Trophoblast cell (in vitro differentiated cells and primary cell): ENCODE measurements around the gene PALLD.

ENCODE experiments used
- DNase-seq, 2 donors: peaks; one replicate each; pipeline ENCODE4 v3.0.0-alpha.2; 2016
- H2AFZ ChIP-seq: 2 replicates; pipeline ENCODE4 v1.6.1; 2013; ENCODE audit warnings: low read length, moderate library complexity, mild to moderate bottlenecking; ENCODE audit not compliant: insufficient read depth, poor library complexity
- H2AK5ac ChIP-seq: 2 replicates; pipeline ENCODE4 v1.6.1; 2013; ENCODE audit warnings: mild to moderate bottlenecking, low read length
- H2BK120ac ChIP-seq: 2 replicates; pipeline ENCODE4 v1.6.1; 2013; ENCODE audit warnings: low read length, mild to moderate bottlenecking, moderate library complexity; ENCODE audit not compliant: insufficient read depth, poor library complexity
- H2BK12ac ChIP-seq: 2 replicates; pipeline ENCODE4 v1.6.1; 2013; ENCODE audit warnings: mild to moderate bottlenecking, low read length, moderate library complexity
- H2BK5ac ChIP-seq: 2 replicates; pipeline ENCODE4 v1.6.1; 2013; ENCODE audit warnings: low read length, low read depth, moderate library complexity, mild to moderate bottlenecking; ENCODE audit not compliant: poor library complexity
- H3K14ac ChIP-seq: 2 replicates; pipeline ENCODE4 v1.6.1; 2013; ENCODE audit warnings: mild to moderate bottlenecking, low read length
- H3K18ac ChIP-seq: 2 replicates; pipeline ENCODE4 v1.6.1; 2013; ENCODE audit warnings: mild to moderate bottlenecking, low read length
- H3K23ac ChIP-seq: 2 replicates; pipeline ENCODE4 v1.6.1; 2013; ENCODE audit warnings: low read length
- H3K27ac ChIP-seq: 2 replicates; pipeline ENCODE4 v1.5.1; 2013; ENCODE audit warnings: low read depth, mild to moderate bottlenecking, inconsistent platforms, low read length, moderate library complexity
- H3K27me3 ChIP-seq: 2 replicates; pipeline ENCODE4 v1.6.1; 2013; ENCODE audit warnings: inconsistent platforms, mild to moderate bottlenecking, low read length, moderate library complexity; ENCODE audit not compliant: insufficient read depth
- H3K36me3 ChIP-seq, 2 experiments: 1 replicate in 1 of 2; 2 replicates in 1 of 2; pipeline ENCODE4 v1.6.1; 2013; ENCODE audit warnings: low read length in 2 of 2, mild to moderate bottlenecking in 2 of 2, moderate library complexity in 1 of 2; ENCODE audit not compliant: insufficient read depth in 2 of 2, control insufficient read depth in 1 of 2
- H3K4ac ChIP-seq: 2 replicates; pipeline ENCODE4 v1.6.1; 2013; ENCODE audit warnings: low read depth, mild to moderate bottlenecking, low read length, moderate library complexity
- H3K4me1 ChIP-seq, 2 experiments: 1 replicate in 1 of 2; 2 replicates in 1 of 2; pipeline ENCODE4 v1.6.1; 2013; ENCODE audit warnings: low read length in 2 of 2, mild to moderate bottlenecking in 2 of 2, moderate library complexity in 1 of 2; ENCODE audit not compliant: insufficient read depth in 2 of 2, control insufficient read depth in 1 of 2
- H3K4me2 ChIP-seq: 2 replicates; pipeline ENCODE4 v1.6.1; 2013; ENCODE audit warnings: inconsistent platforms, mild to moderate bottlenecking, low read length, moderate library complexity
- H3K4me3 ChIP-seq: 2 replicates; pipeline ENCODE4 v1.5.1; 2013; ENCODE audit warnings: mild to moderate bottlenecking, low read depth, low read length, inconsistent platforms
- H3K79me1 ChIP-seq: one replicate; pipeline ENCODE4 v1.6.1; 2013; ENCODE audit warnings: low read length
- H3K79me2 ChIP-seq: 2 replicates; pipeline ENCODE4 v1.6.1; 2013; ENCODE audit warnings: low read length, mild to moderate bottlenecking; ENCODE audit not compliant: control insufficient read depth, insufficient read depth, poor library complexity
- H3K9ac ChIP-seq: 2 replicates; pipeline ENCODE4 v1.6.1; 2013; ENCODE audit warnings: mild to moderate bottlenecking, low read length
- H3K9me3 ChIP-seq: 2 replicates; pipeline ENCODE4 v1.6.1; 2013; ENCODE audit warnings: low read depth, mild to moderate bottlenecking, control low read depth, inconsistent platforms, low read length; ENCODE audit not compliant: insufficient read depth
- H4K12ac ChIP-seq: 2 replicates; pipeline ENCODE4 v1.6.1; 2013; ENCODE audit warnings: low read depth, mild to moderate bottlenecking, low read length, moderate library complexity
- H4K8ac ChIP-seq: 2 replicates; pipeline ENCODE4 v1.6.1; 2013; ENCODE audit warnings: low read depth, mild to moderate bottlenecking, low read length, moderate library complexity
- H4K91ac ChIP-seq: one replicate; pipeline ENCODE4 v1.6.1; 2013; ENCODE audit warnings: low read depth, mild to moderate bottlenecking, low read length, moderate library complexity
- WGBS: extraction: QIAGEN DNeasy Blood & Tissue Kit; methylation state at CpG from one replicate; pipeline ENCODE4 v1.1.7; 2013; ENCODE audit warnings: missing lambda C conversion rate; ENCODE audit not compliant: insufficient read length, insufficient coverage; ENCODE audit errors: extremely low coverage; 5-methylcytosine and 5-hydroxymethylcytosine counted together

PALLD gene

GRCh38 chr4:168707205-168707604 lies 210.4 kb downstream of the PALLD start:
- no peak overlapping the region for H2BK12ac ChIP-seq
- H3K27ac ChIP-seq: no peak overlapping the region
- no peaks in the 10 kb centered on the region for H3K79me1 ChIP-seq
- H4K91ac ChIP-seq: no peak overlapping the region
- no peak overlapping the region for H4K8ac ChIP-seq
- no peaks in the 10 kb centered on the region for H3K4me1 ChIP-seq
- no peak overlapping the region for H3K9ac ChIP-seq
- H3K36me3 ChIP-seq: peaks cover 12 to 26% of the 10 kb centered on the region in 2 experiments
- no peak overlapping the region for H2BK120ac ChIP-seq
- no peak overlapping the region for H4K12ac ChIP-seq
- WGBS: no CpG with 5 or more reads among the region's 4 CpGs
- H3K27me3 ChIP-seq: no peaks in the 10 kb centered on the region
- no peak overlapping the region for H3K14ac ChIP-seq
- no peak overlapping the region for H2AFZ ChIP-seq
- no peak overlapping the region for H2AK5ac ChIP-seq
- no peak overlapping the region for H3K4me2 ChIP-seq
- no peaks in the 10 kb centered on the region for H3K9me3 ChIP-seq
- H3K79me2 ChIP-seq: no peaks in the 10 kb centered on the region
- H3K4ac ChIP-seq: no peak overlapping the region
- H2BK5ac ChIP-seq: no peak overlapping the region
- no peak overlapping the region for H3K23ac ChIP-seq
- no peak for DNase-seq
- no peak overlapping the region for H3K4me3 ChIP-seq
- H3K18ac ChIP-seq: no peak overlapping the region

GRCh38 chr4:168708108-168708507 lies 211.3 kb downstream of the PALLD start:
- no peak overlapping the region for H3K18ac ChIP-seq
- H3K4me3 ChIP-seq: no peak overlapping the region
- no peak overlapping the region for H2BK12ac ChIP-seq
- no peak overlapping the region for H4K91ac ChIP-seq
- no peaks in the 10 kb centered on the region for H3K27me3 ChIP-seq
- no peak overlapping the region for H3K4ac ChIP-seq
- H3K23ac ChIP-seq: no peak overlapping the region
- no peaks in the 10 kb centered on the region for H3K79me2 ChIP-seq
- H3K14ac ChIP-seq: no peak overlapping the region
- no peak overlapping the region for H2BK120ac ChIP-seq
- H2AFZ ChIP-seq: no peak overlapping the region
- H4K12ac ChIP-seq: no peak overlapping the region
- no peaks in the 10 kb centered on the region for H3K79me1 ChIP-seq
- no peak overlapping the region for H4K8ac ChIP-seq
- DNase-seq: no peak
- no peak overlapping the region for H2BK5ac ChIP-seq
- no peak overlapping the region for H2AK5ac ChIP-seq
- no peak overlapping the region for H3K4me2 ChIP-seq
- WGBS: no CpG with 5 or more reads among the region's 4 CpGs
- no peak overlapping the region for H3K9ac ChIP-seq
- H3K36me3 ChIP-seq: peaks cover 13 to 30% of the 10 kb centered on the region in 2 experiments
- no peaks in the 10 kb centered on the region for H3K9me3 ChIP-seq
- no peaks in the 10 kb centered on the region for H3K4me1 ChIP-seq
- H3K27ac ChIP-seq: no peak overlapping the region

GRCh38 chr4:168710353-168710946 lies 213.6 kb downstream of the PALLD start:
- H3K4me3 ChIP-seq: no peak overlapping the region
- no CpG with 5 or more reads among the region's 3 CpGs for WGBS
- no peaks in the 10 kb centered on the region for H3K79me2 ChIP-seq
- no peak overlapping the region for H3K4me2 ChIP-seq
- no peak overlapping the region for H4K8ac ChIP-seq
- H2AFZ ChIP-seq: no peak overlapping the region
- H3K4ac ChIP-seq: no peak overlapping the region
- H2BK120ac ChIP-seq: no peak overlapping the region
- no peak overlapping the region for H3K27ac ChIP-seq
- no peaks in the 10 kb centered on the region for H3K79me1 ChIP-seq
- no peak overlapping the region for H3K14ac ChIP-seq
- H3K18ac ChIP-seq: no peak overlapping the region
- DNase-seq: peak; percentile 26 to 71
- no peaks in the 10 kb centered on the region for H3K27me3 ChIP-seq
- H3K4me1 ChIP-seq: no peaks in the 10 kb centered on the region
- no peak overlapping the region for H2BK5ac ChIP-seq
- H2AK5ac ChIP-seq: no peak overlapping the region
- no peak overlapping the region for H4K12ac ChIP-seq
- H4K91ac ChIP-seq: no peak overlapping the region
- H3K9me3 ChIP-seq: no peaks in the 10 kb centered on the region
- H3K9ac ChIP-seq: no peak overlapping the region
- peaks cover 18 to 36% of the 10 kb centered on the region in 2 experiments for H3K36me3 ChIP-seq
- H3K23ac ChIP-seq: no peak overlapping the region
- no peak overlapping the region for H2BK12ac ChIP-seq

- no peak overlapping the region for H2BK120ac ChIP-seq
- H3K79me2 ChIP-seq: no peaks in the 10 kb centered on the region
- no CpG with 5 or more reads among the region's 11 CpGs for WGBS
- H3K4me3 ChIP-seq: no peak overlapping the region
- H3K23ac ChIP-seq: no peak overlapping the region
- peaks cover 18 to 41% of the 10 kb centered on the region in 2 experiments for H3K36me3 ChIP-seq
- no peak overlapping the region for H2AFZ ChIP-seq
- no peak overlapping the region for H4K91ac ChIP-seq
- H3K4ac ChIP-seq: no peak overlapping the region
- no peak for DNase-seq
- H2AK5ac ChIP-seq: no peak overlapping the region
- H2BK12ac ChIP-seq: no peak overlapping the region
- H3K27me3 ChIP-seq: no peaks in the 10 kb centered on the region
- no peak overlapping the region for H3K14ac ChIP-seq
- no peak overlapping the region for H3K4me2 ChIP-seq
- H3K27ac ChIP-seq: no peak overlapping the region
- no peak overlapping the region for H4K12ac ChIP-seq
- H3K9me3 ChIP-seq: no peaks in the 10 kb centered on the region
- no peak overlapping the region for H3K18ac ChIP-seq
- H3K4me1 ChIP-seq: no peaks in the 10 kb centered on the region
- no peak overlapping the region for H3K9ac ChIP-seq
- H3K79me1 ChIP-seq: no peaks in the 10 kb centered on the region
- H2BK5ac ChIP-seq: no peak overlapping the region
- no peak overlapping the region for H4K8ac ChIP-seq
Observed at GRCh38 chr4:168711197-168712140, 214.6 kb downstream of the PALLD start.
